ENCODE results near the gene ETFDH.
"Not testable (repeated sequence)": the region's sequence is repeated elsewhere in the genome, so short reads cannot be mapped to it uniquely, and the experiment has no call there.

The ETFDH gene

GRCh38 chr4:158671915-158672806 is at the start of gene ETFDH:
ETFDH (plus strand) TSS chr4:158672296; CDS start chr4:158672457, 161 bp downstream.
- peak; percentile 82 to 100 (median 99) for DNase-seq

- DNase-seq = peak in 7 of 51 donors; percentile 0 to 26 (median 1)
Measured at GRCh38 chr4:158624889-158625478, 47.1 kb upstream of the ETFDH start.

- no peak for DNase-seq
Measured at GRCh38 chr4:158625544-158625943, 46.6 kb upstream of the ETFDH start.

- no peak for DNase-seq
Measured at GRCh38 chr4:158630893-158631292, 41.2 kb upstream of the ETFDH start.

- no peak for DNase-seq
Measured at GRCh38 chr4:158636619-158637018, 35.5 kb upstream of the ETFDH start.

- no peak for DNase-seq
Measured at GRCh38 chr4:158644356-158644755, 27.7 kb upstream of the ETFDH start.

DNA sequence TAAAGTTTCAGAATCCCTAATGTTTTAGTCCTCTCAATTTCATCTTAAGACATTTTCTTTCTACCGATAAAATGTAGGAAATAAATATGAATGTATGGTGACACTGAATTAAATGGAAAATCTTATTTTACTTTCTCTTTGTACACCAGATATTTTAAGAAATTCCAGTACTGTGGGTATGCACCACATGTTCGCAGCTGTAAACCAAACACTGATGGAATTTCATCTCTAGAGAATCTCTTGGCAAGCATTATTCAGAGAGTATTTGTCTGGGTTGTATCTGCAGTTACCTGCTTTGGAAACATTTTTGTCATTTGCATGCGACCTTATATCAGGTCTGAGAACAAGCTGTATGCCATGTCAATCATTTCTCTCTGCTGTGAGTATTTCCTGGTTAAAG is 27.3 kb upstream of the ETFDH start:
- no peak for DNase-seq

DNA sequence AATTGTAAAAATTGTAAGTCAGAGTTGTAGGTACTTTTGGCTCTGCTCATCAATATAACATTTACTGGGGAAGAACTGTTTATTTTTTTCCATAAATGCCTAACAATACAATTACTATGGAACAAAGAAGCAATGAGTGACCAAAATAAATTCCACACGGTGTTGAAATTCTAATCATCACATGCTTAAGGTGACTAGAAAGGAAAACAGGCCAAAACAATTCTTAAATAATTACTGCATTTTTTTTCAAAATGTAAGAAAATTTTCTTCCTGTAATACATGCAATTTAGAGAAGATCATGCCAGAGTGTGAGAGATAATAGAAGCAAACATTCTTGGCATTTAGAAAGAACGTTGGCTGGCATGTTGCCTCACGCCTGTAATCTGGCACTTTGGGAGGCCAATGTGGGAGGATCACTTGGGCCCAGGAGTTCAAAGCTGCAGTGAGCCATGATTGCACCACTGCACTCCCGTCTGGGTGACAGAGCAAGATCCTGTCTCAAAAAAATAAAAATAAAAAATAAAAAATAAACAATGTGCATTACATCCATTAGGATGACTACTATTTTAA is 22.9 kb upstream of the ETFDH start:
- DNase-seq = no peak

- no peak for DNase-seq
Measured at GRCh38 chr4:158652920-158653319, 19.2 kb upstream of the ETFDH start.

DNA sequence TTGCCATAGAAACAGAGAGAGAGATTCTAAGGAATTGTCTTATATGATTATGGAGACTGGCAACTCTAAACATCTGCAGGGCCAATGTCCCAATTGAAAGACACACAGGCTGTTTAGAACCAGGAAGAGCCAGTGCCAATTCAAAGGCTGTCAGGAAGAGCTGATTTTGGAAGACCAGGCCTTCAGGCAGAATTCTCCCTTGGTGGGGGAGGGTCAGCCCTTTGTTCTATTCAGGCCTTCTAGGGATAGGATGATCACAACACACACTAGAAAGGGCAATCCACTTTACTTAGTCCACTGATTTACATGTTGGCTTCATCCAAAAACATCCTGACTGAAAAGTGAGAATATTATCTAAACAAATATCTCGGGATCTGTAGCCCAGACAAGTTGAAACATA is 15.7 kb upstream of the ETFDH start:
- no peak for DNase-seq

GRCh38 chr4:158657291-158657690 is 14.8 kb upstream of the ETFDH start:
- DNase-seq = no peak

- not testable (repeated sequence) for DNase-seq
Measured at GRCh38 chr4:158663255-158663654, 8.8 kb upstream of the ETFDH start.

GRCh38 chr4:158663707-158664625 is 8.1 kb upstream of the ETFDH start:
- DNase-seq = not testable (repeated sequence)

DNA sequence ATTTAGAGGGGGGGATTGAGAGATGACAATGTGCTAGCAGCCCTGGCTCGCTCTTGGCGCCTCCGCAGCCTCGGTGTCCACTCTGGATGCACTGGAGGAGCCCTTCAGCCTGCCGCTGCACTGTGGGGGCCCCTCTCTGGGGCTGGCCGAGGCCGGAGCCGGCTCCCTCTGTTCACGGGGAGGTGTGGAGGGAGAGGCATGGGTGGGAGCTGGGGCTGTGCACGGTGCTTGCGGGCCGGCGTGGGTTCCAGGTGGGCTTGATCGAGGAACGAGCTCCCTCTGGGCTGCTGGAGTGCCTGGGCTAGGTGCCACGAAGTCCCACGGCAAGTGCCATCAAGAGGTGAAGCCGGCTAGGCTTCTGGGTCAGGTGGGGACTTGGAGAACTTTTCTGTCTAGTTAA is 7.3 kb upstream of the ETFDH start:
- no peak for DNase-seq

GRCh38 chr4:158666892-158667291 is 5.2 kb upstream of the ETFDH start:
- DNase-seq = no peak

GRCh38 chr4:158667651-158668198 is 4.4 kb upstream of the ETFDH start:
- no peak for DNase-seq

- no peak for DNase-seq
Measured at GRCh38 chr4:158669310-158669709, 2.8 kb upstream of the ETFDH start.

DNA sequence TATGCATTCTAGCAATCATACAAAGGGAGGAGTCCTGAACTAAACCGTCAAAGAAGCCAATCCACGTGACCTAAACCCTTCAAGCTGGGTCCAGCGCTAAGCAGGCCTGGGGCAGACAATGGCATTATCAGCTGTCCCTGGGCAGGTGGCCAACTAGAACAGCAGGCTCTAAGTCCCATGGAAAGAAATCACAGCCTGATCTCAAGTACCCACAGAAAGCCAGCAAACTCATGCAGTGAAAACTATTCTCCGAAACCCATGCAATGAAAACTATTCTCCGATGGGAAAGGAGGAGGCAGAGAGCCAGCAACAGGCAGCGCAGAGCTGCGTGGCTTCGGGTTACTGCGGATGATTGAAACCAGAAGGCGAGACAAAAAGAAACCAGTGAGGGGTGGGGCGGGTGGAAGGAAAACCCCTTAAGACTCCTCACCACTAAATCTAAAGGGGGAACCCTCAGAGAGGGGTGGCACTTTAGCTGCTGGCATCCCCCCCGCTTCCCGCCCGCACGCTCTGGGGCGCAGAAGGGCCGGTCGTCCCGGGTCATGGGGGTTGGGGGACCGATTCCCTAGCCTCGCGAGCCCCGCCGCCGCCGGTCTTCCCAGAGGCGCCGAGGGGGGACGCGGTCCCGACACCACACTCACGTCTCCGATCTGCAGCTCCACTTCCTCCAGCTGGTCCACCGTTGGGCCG is 976 bp upstream of the ETFDH start:
- peak in 45 of 51 donors; percentile 1 to 66 (median 36) for DNase-seq

- peak in 2 of 51 donors; percentile 69 to 91 for DNase-seq
Measured at GRCh38 chr4:158671665-158671914, 506 bp upstream of the ETFDH start, which contains the start of gene C4orf46. C4orf46 (minus strand) TSS chr4:158671887; CDS start chr4:158671801, 86 bp downstream.

- no peak for DNase-seq
Measured at GRCh38 chr4:158673633-158674032, 1.5 kb downstream of the ETFDH start.

DNA sequence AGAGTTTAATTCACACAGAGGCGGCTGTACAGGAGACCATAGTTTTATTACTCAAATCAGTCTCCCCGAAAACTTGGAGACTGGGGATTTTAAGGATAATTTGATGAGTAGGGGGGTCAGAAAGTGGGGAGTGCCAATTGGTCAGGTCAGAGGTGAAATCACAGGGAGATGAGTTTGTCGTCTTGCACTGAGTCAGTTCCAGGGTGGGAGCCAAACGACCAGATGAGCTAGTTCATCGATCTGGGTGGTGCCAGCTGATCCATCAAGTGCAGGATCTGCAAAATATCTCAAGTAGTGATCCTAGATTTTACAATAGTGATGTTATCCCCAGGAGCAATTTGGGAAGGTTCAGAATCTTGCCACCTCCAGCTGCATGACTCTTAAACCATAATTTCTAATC is 4.0 kb downstream of the ETFDH start:
- DNase-seq = no peak
